Smooth muscle cell of the coronary artery (primary cell): ENCODE results near the gene EIF3L. TPM values are rescaled to one million over a fixed set of nuclear protein-coding genes. Genes with fewer than 3 reads are reported as not detected.

Experiments used
- total RNA-seq: library from RNA; depleted of rRNA; stranded (reverse); fragments of >200 nt; gene quantifications from 2 replicates; pipeline ENCODE4 v1.2.3, GENCODE V29; 2014; ENCODE audit warnings: low replicate concordance

Gene EIF3L
- 340 and 461 TPM in 2 replicates for total RNA-seq

DNA sequence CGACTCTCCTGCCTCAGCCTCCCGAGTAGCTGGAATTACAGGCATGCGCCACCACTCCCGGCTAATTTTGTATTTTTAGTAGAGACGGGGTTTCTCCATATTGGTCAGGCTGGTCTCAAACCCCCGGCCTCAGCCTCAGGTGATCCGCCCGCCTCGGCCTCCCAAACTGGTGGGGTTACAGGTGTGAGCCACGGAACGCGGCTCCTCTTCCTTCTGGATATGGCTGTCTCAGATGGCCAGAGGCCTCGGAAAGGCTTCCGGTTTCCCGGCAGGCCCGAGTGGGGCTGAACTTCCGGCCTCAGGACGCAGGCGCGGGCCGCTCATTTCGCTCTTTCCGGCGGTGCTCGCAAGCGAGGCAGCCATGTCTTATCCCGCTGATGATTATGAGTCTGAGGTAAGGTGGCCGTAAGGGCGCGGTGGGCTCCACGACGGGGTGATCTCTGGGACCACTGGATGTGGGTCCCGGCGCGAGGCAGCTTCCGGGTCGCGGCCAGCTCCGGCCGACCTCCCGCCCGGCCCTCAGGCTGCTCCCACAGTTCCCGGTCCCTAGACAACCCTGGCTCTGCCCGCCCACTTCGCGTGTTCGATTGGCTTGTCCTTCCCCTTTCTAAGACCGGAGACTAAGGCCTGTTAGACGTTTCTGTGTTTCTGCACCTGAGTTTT lies at the start of gene EIF3L:
Gene EIF3L (plus strand): TSS at position 331 of the 663 bp plus-strand sequence. CDS start 31 bp downstream, at position 362.

DNA sequence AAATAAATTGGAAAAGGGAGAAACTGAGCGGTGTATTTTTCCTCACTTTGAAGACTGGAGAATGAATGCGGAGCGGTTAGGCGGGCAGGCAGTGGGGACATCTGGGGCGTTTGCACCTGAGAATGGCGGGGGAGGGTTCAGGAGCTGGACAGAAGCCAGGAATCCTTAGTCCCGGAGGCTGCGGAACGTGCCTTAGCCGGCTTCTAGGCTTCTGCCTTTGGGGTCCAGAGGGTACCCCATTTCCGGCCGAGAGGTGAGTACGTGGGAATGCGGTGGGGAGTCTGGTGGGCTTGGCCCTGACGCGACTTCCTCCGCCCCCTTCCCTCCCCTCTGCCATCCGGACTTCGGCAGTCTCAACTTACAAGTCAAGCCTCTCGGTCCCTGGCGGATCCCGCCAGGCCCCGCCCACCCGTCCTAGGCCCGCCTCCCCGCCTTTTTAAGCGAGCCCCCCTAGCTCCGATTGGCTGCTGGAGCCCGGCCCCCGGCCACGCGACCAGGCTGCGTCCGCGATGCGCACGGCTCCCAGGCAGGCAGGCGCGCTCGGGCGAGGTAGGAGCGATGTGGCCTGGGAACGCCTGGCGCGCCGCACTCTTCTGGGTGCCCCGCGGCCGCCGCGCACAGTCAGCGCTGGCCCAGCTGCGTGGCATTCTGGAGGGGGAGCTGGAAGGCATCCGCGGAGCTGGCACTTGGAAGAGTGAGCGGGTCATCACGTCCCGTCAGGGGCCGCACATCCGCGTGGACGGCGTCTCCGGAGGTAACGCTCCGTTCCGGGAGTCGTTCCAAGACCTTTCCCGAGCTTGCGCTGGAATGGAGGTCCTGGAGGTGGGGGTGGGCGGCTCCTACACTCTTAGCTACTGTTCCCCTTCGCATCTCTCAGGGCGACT lies 41.6 kb upstream of the EIF3L start, which contains the start of gene GCAT:
Gene GCAT (plus strand): TSS at position 525 of the 884 bp plus-strand sequence. CDS start 34 bp downstream, at position 559.

DNA sequence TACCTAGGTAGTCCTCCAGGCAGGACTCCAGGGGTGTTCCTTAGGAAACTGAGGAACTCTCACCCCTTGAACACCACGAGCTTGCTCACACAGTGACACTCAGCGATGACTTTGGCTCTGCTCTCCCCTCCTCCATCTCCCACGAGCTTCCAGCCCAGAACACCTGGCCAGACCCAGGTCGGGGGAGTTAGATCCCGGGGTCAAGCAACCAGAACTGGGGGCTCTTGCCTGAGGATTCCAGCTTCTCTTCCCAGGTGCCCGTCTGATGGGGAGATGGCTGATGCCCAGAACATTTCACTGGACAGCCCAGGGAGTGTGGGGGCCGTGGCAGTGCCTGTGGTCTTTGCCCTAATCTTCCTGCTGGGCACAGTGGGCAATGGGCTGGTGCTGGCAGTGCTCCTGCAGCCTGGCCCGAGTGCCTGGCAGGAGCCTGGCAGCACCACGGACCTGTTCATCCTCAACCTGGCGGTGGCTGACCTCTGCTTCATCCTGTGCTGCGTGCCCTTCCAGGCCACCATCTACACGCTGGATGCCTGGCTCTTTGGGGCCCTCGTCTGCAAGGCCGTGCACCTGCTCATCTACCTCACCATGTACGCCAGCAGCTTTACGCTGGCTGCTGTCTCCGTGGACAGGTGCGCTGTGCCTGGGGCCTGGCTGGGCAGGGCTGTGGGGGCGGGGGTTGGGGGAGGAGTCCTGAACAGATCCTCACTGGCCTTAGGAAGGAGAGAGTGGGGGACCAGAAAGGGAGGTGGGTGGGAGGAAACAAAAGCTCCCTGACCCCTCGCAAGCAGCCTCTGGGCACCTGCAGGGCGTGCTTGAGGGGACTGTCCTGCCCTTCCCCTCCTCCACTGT lies 25.9 kb upstream of the EIF3L start, which contains the start of gene GALR3:
Gene GALR3 (plus strand): TSS at position 249 of the 852 bp plus-strand sequence. CDS start 25 bp downstream, at position 274.

DNA sequence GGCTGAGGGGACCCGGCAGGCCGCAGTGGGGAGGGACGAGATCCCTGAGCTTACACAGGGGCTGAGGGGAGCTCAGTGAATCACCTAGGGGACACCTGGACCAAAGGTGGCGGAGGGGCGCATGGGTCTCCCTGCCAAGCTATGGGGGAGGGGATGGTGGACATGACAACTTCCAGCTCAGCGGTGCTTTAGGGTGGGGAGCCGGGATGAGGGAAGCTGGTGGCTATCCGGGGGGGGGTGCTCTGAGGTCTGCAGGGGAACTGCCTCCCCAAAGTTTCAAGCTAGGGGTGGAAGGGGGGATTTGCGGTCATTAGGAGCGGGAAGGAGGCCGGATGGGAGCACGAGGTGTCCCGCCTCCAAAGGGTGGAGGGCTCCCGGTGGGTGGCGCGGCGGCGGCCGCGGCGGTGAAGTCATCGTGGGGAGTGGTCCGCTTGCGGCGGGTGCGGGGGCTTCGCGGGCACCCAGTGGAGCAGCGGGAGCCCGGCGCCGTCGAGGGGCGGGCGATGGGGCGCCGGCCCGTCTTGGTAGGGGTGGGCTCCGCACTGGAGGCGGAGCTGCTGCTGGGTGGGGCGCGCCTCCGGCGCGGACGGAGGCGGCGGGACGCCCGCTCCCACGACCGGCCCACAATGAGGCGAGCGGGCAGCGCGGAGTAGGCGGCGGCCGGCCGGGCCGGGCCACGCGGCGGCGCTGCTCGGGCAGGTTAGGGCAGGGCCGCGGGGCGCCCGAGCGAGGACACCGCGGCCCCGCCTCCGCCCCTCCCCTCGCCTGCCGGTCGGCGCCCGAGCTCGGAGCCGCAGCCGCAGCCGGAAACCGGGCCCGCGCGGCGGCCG lies 56.5 kb downstream of the EIF3L start, which contains the start of gene MICALL1:
Gene MICALL1 (plus strand): TSS at position 764 of the 830 bp plus-strand sequence. CDS start 126 bp downstream, outside the sequence.

Other genes with a start within 250 kb of the EIF3L start
- gene GGA1, start 240.6 kb upstream of the EIF3L start, total RNA-seq, result 29.8 and 30.0 TPM in 2 replicates
- gene SH3BP1, start 209.8 kb upstream of the EIF3L start, total RNA-seq, result 7.6 and 8.0 TPM in 2 replicates
- gene PDXP, start 190.7 kb upstream of the EIF3L start, total RNA-seq, result 2.5 and 8.1 TPM in 2 replicates
- 13,609 and 14,050 TPM in 2 replicates for gene LGALS1, start 173.8 kb upstream of the EIF3L start, total RNA-seq
- gene NOL12, start 163.1 kb upstream of the EIF3L start, total RNA-seq, result 22.2 and 27.7 TPM in 2 replicates
- gene TRIOBP, start 152.4 kb upstream of the EIF3L start, total RNA-seq, result 90.2 and 131 TPM in 2 replicates
- 12.1 and 37.7 TPM in 2 replicates for gene GCAT, start 41.5 kb upstream of the EIF3L start, total RNA-seq
- not detected in 2 replicates for gene GALR3, start 26.0 kb upstream of the EIF3L start, total RNA-seq
- gene ANKRD54, start 5.1 kb upstream of the EIF3L start, total RNA-seq, result 17.7 and 36.4 TPM in 2 replicates
- 13.9 and 14.7 TPM in 2 replicates for gene MICALL1, start 56.9 kb downstream of the EIF3L start, total RNA-seq
- gene C22orf23, start 104.2 kb downstream of the EIF3L start, total RNA-seq, result 0.15 and 0.35 TPM in 2 replicates
- 106 and 108 TPM in 2 replicates for gene POLR2F, start 104.3 kb downstream of the EIF3L start, total RNA-seq
- gene SOX10, start 135.1 kb downstream of the EIF3L start, total RNA-seq, result not detected in 2 replicates
- 12.1 and 15.7 TPM in 2 replicates for gene PICK1, start 208.0 kb downstream of the EIF3L start, total RNA-seq
- 0.15 and 0.47 TPM in 2 replicates for gene SLC16A8, start 234.8 kb downstream of the EIF3L start, total RNA-seq